Urothelium cell line (cell line): Measurements from ENCODE around the gene LTV1.
"Not testable (repeated sequence)": the region's sequence is repeated elsewhere in the genome, so short reads cannot be mapped to it uniquely, and the experiment has no call there.

ENCODE experiments used
- DNase-seq: peaks from one replicate; pipeline ENCODE4 v3.0.0; 2011; ENCODE audit warnings: low spot score, mixed read lengths
- FAIRE-seq: peaks from 2 replicates; lab custom pipeline; 2011; peaks lifted over from hg19 to GRCh38; lab: Jason Lieb, UNC

Gene LTV1

DNA sequence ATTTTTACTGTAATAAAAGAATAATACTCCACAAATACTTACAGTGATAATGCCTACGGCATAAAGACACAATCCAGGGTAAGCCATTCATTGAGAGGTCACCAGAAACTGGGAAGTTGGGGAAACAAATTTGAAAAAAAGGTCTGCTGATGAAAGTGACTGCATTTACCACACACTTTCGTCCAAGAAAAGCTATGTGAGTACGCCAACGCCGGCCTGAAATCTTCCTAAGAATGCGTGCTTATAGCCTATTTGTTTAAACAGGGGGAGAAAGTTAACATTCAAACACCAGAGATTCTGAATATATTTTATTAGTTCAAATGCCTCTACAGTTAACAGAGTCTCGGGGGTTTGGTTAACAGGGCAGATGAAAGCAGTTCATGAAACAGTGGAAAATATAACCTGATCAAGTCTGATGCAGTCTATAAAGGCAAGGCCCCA lies 657 bp upstream of the LTV1 start:
- DNase-seq (no peak), FAIRE-seq (no peak)

DNA sequence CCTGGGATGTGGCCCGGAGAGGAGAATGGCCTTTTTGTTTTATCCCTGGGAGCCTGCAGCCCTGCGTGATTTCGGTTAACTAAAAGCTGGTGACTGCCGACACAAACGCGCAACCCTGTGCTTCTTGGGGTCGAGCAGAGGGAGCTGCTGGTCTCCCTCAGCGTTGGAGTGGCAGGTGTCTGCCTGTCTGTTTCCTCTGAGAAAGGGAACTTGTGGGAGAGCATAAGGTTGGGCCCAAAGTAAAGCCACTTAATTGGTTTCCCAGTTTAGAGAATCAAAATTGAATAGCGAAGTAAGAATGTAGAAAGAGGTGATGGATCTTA lies 500 bp downstream of the LTV1 start:
- DNase-seq (no peak), FAIRE-seq (no peak)

DNA sequence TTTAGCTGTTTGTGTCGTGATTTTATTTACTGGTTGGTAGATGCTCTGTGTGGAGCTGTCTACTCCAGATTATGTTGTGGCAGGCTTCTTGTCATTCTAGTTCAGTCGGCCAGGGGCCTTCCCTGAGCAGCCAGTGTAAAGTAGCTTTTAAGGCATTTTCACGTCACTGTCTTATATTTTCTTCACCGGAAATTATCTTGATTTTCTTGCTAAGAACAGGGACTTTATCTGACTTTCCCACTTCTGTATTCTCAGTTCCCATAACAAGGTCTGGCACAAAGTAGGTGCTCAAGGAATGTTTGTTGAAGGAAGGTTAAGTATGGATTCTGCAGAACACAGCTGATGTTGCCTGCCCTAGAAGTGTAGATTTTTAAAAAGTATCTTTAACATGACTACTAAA lies 868 bp downstream of the LTV1 start:
- FAIRE-seq (no peak), DNase-seq (no peak)

DNA sequence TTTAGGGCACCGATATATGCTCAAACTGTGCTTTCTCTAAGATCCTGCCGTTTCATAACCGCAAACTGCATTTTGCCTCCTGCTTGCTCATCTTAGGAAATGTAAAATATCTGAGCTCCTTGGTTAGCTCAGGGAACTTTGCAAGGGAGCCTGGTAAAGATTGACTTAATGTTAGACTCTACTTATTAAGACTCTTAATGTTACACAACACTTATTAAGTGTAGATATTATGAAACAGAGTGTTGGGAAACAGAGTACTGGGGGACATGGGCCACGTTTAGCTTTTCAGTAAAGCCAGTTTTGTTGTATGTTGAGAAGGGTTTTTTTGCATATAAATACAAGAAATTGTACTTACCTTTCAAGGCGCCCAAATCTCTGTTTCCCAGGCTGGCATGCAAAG lies 1.9 kb downstream of the LTV1 start:
- DNase-seq (no peak), FAIRE-seq (no peak)

GRCh38 chr6:143851706-143852105 lies 8.6 kb downstream of the LTV1 start:
- not testable (repeated sequence) for FAIRE-seq, DNase-seq

- not testable (repeated sequence) for DNase-seq, FAIRE-seq
These were observed 11.9 kb downstream of the LTV1 start for GRCh38 chr6:143855057-143855456.

- not testable (repeated sequence) for FAIRE-seq, DNase-seq
These were observed 13.6 kb downstream of the LTV1 start for GRCh38 chr6:143856762-143857161.

GRCh38 chr6:143857651-143858050 lies 14.5 kb downstream of the LTV1 start:
- no peak for DNase-seq
- FAIRE-seq, result no peak

DNA sequence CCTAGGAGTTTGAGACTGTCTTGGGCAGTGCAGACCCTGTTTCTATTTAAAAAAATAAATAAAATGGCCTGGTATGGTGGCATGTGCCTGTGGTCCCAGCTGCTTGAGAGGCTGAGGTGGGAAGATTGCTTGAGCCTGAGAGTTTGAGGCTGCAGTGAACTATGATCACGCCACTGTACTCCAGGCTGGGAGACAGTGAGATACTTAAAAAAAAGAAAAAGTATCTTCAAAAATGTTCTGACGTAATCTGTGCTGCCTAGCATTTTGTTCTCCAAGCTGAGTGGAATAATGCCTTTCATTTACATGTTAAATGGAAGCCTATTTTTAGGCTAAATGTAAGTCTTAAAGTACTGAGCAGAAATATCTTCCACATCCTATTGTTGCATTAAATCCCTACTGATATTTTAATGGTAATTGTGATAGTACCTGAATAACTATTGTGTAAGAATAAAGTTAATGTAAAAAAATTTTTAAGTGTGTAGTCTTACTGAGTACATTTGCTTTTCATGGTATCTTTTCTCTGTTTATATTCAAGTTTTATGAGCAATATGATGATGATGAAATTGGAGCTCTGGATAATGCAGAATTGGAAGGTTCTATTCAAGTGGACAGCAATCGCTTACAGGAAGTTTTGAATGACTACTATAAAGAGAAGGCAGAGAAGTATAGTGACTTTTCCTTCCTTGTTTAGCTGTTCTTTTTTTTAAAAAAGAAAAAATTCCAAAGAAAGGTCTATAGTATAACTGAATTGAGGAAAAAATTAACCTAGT lies 16.9 kb downstream of the LTV1 start:
- FAIRE-seq (no peak), DNase-seq (no peak)

GRCh38 chr6:143863771-143864170 lies 20.6 kb downstream of the LTV1 start:
- FAIRE-seq (no peak), DNase-seq (no peak)

DNA sequence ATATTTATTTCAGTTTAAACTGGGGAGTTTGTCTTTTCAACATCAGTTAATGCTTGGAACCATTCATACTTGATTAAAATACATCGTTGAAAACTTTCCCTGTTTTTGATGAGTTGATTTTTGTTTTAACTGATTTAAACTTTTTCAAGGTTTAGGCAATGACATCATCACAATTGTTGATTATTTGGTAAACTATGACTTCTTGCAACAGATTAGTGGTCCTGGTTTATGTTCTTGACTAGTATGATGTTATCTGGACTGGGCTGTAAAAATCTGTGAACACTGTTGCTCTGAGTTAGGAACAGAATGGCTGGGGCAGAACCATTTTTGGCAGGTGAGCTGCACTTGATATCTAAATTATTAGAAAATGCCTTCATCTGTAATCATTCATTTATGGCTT lies 21.1 kb downstream of the LTV1 start, which contains the start of gene ZC2HC1B:
Gene ZC2HC1B (plus strand): TSS at position 241 of the 400 bp plus-strand sequence. CDS start 66 bp downstream, at position 307.
- DNase-seq (no peak), FAIRE-seq (no peak)

GRCh38 chr6:143867236-143867635 lies 24.1 kb downstream of the LTV1 start:
- FAIRE-seq (no peak), DNase-seq (no peak)

GRCh38 chr6:143868808-143869207 lies 25.7 kb downstream of the LTV1 start:
- FAIRE-seq, DNase-seq: not testable (repeated sequence)

DNA sequence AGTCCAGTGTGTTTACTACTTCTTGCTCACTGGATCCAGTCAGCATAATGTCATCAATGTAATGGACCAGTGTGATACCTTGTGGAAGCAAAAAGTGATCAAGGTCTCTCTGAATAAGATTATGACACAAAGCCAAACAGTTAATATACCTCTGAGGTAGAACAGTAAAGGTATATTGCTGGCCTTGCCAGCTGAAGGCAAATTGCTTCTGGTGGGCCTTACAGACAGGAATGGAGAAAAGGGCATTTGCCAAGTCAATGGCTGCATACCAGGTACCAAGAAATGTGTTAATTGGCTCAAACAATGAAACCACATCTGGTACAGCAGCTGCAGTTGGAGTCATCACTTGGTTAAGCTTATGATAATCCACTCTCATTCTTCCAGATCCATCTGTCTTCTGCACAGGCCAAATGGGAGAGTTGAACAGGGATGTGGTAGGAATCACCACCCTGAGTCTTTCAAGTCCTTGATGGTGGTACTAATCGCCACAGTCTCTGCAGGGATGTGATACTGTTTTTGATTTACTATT lies 28.1 kb downstream of the LTV1 start:
- not testable (repeated sequence) for DNase-seq, FAIRE-seq

DNA sequence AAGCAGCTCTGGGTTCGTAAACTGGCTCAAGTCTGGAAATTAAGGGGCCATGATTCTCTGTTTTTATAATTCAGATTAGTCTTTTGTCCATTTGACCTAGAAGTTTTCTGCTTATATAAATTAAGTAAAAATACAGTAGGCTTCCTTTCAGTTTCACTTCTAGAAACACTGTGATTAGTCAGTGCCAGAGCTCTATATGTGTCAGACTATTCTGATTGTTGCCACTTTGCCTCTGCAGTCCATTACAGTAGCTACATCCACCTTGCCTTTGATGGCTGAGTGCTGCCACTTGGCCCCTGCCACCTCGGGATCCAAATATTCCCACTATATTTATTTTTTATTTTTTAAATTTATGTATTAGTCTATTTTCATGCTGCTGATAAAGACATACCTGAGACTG lies 29.1 kb downstream of the LTV1 start:
- FAIRE-seq, result no peak
- no peak for DNase-seq

GRCh38 chr6:143873600-143873999 lies 30.5 kb downstream of the LTV1 start:
- not testable (repeated sequence) for DNase-seq, FAIRE-seq

DNA sequence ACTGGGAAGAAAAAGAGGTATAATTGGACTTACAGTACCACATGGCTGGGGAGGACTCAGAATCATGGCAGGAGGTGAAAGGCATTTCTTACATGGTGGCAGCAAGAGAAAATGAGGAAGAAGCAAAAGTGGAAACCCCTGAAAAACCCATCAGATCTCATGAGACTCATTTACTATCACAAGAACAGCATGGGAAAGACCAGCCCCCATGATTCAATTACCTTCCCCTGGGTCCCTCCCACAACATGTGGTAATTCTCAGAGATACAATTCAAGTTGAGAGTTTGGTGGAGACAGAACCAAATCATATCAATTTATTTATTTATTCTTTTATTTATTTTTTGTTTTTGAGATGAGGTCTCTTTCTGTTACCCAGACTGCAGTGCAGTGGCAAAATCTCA lies 31.4 kb downstream of the LTV1 start:
- FAIRE-seq, DNase-seq: not testable (repeated sequence)

DNA sequence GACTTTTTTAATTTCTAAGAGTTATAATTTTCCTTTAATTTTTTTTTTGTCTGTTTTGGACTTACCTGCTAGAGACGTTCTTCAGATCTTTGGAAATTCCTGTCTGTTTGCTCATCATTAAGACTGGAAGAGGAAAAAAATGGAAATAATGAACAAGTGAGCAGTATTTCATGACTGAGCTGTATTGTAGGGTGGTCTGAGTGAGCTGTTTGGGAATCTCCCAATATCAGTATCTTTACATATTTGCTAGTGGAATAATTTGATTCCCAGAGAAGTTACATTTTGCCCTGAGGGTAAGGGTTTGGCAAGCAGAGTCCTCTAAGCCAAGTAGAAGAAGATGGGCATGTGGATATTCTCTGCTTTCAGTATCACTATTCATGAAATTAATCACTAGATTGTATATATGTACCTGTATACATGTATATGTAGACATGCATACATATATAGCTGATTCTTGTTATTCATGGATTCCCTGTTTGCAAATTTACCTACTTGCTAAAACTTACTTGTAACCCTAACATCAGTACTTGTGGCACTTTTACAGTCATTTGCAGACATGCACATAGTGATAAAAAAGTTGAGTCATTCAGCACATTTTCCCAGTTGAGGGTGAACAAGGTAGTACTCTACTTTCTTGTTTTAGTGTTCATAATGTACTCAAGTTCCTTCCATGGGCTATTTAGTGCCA lies 34.6 kb downstream of the LTV1 start:
- DNase-seq (no peak), FAIRE-seq (no peak)

- no peak for DNase-seq
- FAIRE-seq, result no peak
These were observed 35.2 kb downstream of the LTV1 start for GRCh38 chr6:143878272-143878760.

DNA sequence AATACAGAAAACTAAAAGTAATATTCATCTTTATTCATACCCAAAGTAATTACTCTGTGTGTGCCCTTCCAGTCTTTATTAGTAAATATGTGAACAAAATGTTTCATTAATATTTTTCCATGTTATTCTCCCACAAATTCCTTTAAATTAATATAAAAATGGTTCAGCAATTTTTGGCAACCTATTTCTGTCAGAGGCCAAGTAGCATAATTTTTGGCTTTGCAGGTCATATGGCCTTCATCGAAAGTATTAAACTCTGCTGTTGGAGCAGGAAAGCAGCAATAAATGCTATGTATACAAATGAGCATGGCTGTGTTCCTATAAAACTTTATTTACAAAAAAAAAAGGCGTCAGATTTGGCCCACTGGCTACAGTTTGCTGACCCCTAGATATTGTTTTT lies 37.3 kb downstream of the LTV1 start:
- FAIRE-seq, result no peak
- no peak for DNase-seq

DNA sequence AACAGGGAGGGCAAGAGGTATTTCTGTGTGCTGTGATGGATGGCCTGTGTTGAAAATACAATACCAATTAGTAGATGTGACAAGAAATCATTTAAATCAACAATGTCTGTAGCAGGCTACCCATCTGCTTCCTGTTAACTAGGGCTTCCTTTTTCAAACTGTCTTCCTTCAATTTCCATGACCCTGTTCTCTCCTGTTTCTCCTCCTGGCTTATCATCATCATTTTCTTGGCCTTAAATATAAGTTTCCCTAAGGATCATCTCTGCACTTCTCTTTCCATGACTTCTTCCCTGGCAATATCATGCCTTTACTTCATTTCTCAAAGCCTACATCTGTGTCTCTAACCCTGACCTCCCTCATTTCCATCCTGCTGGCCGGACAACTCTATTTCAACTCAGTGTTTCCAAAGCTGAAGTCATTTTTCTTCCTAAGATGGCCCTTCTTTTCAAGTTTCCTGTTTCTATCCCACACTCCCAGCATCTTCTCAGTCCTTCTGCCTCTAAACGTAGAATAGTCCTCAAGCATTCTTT lies 39.3 kb downstream of the LTV1 start:
- no peak for FAIRE-seq
- DNase-seq, result no peak
